WERI-Rb-1 (cell line): ENCODE measurements around the gene PLEKHN1.

Source experiments
- DNase-seq: peaks from one replicate; pipeline ENCODE4 v3.0.0-alpha.2; 2020
- H3K27ac ChIP-seq: fragments of 250-450 bp; sonication (Bioruptor Pico); 2 replicates; pipeline ENCODE4 v1.5.1; 2020; ENCODE audit warnings: mild to moderate bottlenecking, moderate library complexity
- H3K27me3 ChIP-seq: fragments of 250-450 bp; sonication (Bioruptor Pico); 2 replicates; pipeline ENCODE4 v1.5.1; 2021; ENCODE audit warnings: mild to moderate bottlenecking, low read depth, moderate library complexity; ENCODE audit not compliant: insufficient read depth, severe bottlenecking
- H3K36me3 ChIP-seq: fragments of 250-450 bp; sonication (Bioruptor Pico); 2 replicates; pipeline ENCODE4 v1.5.1; 2020; ENCODE audit warnings: mild to moderate bottlenecking, moderate library complexity
- H3K4me3 ChIP-seq: 2 replicates; pipeline ENCODE4 v1.5.1; 2011; ENCODE audit warnings: low read depth, mild to moderate bottlenecking, control low read depth, low read length
- H3K9me3 ChIP-seq: fragments of 250-450 bp; sonication (Bioruptor Pico); 2 replicates; pipeline ENCODE4 v1.5.1; 2021; ENCODE audit warnings: mild to moderate bottlenecking, moderate library complexity; ENCODE audit not compliant: severe bottlenecking
- TF ChIP-seq, protein P1 (sequence below): IDR thresholded peaks from 2 replicates; pipeline ENCODE4 v1.5.1; 2011; ENCODE audit warnings: low read depth, mild to moderate bottlenecking, control low read depth, inconsistent platforms, low read length

Gene PLEKHN1

GRCh38 chr1:964691-965525 is 1.4 kb upstream of the PLEKHN1 start:
- TF ChIP-seq, protein P1, sequence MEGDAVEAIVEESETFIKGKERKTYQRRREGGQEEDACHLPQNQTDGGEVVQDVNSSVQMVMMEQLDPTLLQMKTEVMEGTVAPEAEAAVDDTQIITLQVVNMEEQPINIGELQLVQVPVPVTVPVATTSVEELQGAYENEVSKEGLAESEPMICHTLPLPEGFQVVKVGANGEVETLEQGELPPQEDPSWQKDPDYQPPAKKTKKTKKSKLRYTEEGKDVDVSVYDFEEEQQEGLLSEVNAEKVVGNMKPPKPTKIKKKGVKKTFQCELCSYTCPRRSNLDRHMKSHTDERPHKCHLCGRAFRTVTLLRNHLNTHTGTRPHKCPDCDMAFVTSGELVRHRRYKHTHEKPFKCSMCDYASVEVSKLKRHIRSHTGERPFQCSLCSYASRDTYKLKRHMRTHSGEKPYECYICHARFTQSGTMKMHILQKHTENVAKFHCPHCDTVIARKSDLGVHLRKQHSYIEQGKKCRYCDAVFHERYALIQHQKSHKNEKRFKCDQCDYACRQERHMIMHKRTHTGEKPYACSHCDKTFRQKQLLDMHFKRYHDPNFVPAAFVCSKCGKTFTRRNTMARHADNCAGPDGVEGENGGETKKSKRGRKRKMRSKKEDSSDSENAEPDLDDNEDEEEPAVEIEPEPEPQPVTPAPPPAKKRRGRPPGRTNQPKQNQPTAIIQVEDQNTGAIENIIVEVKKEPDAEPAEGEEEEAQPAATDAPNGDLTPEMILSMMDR = no peak
- Histone ChIP-seq H3K36me3 (peaks cover 29% of the 10 kb centered on the region), H3K9me3 (no peaks in the 10 kb centered on the region), H3K27ac (no peak overlapping the region), H3K4me3 (no peak overlapping the region), H3K27me3 (no peaks in the 10 kb centered on the region)
- DNase-seq = no peak

GRCh38 chr1:965526-966134 is 652 bp upstream of the PLEKHN1 start:
- peaks cover 29% of the 10 kb centered on the region for H3K36me3 ChIP-seq
- TF ChIP-seq, protein P1 = no peak
- DNase-seq = no peak
- no peaks in the 10 kb centered on the region for H3K9me3 ChIP-seq
- H3K27ac ChIP-seq = no peak overlapping the region
- H3K4me3 ChIP-seq = no peak overlapping the region
- H3K27me3 ChIP-seq = no peaks in the 10 kb centered on the region

DNA sequence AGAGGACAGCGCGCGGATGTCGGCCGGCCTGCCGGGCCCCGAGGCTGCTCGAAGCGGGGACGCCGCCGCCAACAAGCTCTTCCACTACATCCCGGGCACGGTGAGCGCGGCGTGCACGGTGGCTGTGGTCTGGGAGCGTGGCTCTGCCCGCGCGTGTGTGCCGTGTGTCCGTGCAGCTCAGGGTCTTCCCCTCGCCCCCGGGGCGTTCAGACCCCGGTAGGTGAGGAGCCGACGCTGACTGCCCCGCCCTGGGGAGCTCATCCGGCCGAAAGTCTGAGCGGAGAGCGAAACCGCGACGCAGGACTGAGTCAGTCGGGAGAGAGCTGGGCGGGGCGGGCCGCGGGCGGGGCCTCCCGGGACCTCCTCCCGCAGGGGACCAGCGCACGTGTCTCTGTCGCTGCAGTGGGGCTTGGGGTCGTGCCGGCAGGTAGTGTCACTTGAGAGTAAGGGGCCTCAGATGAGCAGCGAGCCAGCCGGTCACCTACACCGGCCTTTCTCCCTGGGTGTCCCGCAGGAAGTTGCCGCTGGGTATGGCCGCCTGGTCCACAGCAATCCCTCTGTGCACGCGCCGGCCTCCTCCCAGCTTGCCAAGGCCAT is 520 bp downstream of the PLEKHN1 start:
- Histone ChIP-seq H3K27me3 (no peaks in the 10 kb centered on the region), H3K9me3 (no peaks in the 10 kb centered on the region), H3K27ac (no peak overlapping the region), H3K36me3 (peaks cover 29% of the 10 kb centered on the region), H3K4me3 (peak overlapping the region; percentile 40)
- TF ChIP-seq, protein P1 = no peak
- DNase-seq = peak; percentile 61

DNA sequence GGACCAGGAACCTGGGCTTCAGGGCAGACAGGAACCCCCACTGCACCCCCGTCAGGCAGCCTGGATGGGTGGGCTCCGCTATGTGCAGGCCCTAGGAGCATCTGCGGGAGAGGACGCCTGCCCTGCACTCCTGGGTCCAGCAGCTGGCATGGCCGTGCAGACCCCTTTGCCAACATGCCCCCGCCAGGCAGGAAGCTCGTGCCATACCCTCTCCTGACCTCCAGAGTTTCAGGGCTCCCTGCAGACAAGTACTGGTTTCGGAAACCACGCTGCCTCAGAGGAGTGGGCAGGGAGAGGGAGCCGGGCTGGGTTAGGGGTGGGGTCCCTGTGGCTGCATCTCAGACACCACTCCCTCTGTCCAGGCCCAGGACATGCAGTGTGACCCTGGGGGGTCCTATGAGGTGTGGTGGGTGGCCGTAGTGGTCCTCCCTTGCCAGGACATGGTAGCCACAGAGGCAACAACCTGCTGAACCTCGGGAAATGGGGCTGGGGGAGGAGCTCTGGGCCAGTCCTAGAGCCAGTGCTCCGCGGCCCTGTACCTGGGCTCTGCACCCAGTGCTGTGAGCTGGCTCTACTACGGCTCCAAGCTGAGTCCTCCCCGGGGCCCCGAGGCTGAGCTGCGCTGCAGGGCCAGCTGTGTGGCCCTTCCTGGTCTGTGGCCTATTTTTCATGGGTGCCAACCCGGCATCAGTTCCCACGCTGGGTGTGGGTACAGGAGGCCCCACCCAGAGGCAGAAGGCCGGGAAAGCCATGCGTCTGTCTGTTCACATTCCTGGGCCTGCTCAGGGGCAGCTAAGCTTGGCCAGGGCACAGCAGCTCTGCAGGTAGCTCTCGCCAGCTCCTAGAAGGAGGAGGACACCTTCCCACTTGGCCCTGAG is 1.4 kb downstream of the PLEKHN1 start:
- Histone ChIP-seq H3K27me3 (no peaks in the 10 kb centered on the region), H3K4me3 (no peak overlapping the region), H3K9me3 (no peaks in the 10 kb centered on the region), H3K27ac (no peak overlapping the region), H3K36me3 (peaks cover 22% of the 10 kb centered on the region)
- no peak for DNase-seq
- TF ChIP-seq, protein P1 = no peak

DNA sequence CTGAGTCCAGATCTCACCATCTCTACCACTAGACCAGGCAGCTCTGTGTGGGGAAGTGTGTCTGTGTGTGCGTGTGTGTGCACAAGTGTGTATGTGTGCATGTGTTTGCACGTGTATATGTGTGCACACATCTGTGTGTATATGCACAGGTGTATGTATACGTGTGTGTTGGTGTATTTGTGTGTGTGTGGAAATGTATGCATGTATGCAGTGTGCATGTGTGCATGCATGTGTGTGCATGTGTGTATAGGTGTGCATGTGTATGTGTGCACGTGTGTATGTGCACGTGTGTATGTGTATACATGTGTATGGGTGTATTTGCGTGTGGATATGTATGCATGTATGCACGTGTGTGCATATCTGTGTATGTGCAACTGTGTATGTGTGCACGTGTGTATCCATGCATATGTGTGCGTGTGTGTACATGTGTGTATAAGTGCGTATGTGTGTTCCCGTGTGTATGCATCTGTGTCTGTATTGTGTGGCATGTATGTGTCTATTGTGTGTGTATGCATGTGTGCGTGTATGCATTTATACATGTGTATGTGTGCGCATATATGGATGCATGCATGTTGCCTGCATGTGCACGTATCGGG is 3.1 kb downstream of the PLEKHN1 start:
- no peak overlapping the region for H3K27ac ChIP-seq
- H3K4me3 ChIP-seq = no peak overlapping the region
- H3K9me3 ChIP-seq = no peaks in the 10 kb centered on the region
- peaks cover 7% of the 10 kb centered on the region for H3K36me3 ChIP-seq
- no peaks in the 10 kb centered on the region for H3K27me3 ChIP-seq
- TF ChIP-seq, protein P1 = no peak
- DNase-seq = no peak
